ENCODE data around the gene FBXO47. TPM values are rescaled to one million over a fixed set of nuclear protein-coding genes. Genes with fewer than 3 reads are reported as not detected.

FBXO47 gene
- total RNA-seq, 3 donors from 2014 or later: not detected

GRCh38 chr17:38921756-38922411 is 45.3 kb downstream of the FBXO47 start:
- ATAC-seq (no peak), DNase-seq (no peak)
- Histone ChIP-seq H3K36me3 (ENCODE audit: low read depth) (peaks cover 4% of the 10 kb centered on the region), H3K4me3 (no peak overlapping the region), H3K9me3 (no peaks in the 10 kb centered on the region), H3K4me1 (ENCODE audit: low read depth) (peaks cover 5% of the 10 kb centered on the region)
- no peak for TF ChIP-seq CTCF (IDR thresholded peaks at IDR 0.05)
- intact Hi-C loops (cut with DNase I, micrococcal nuclease): no loop called here

- peaks cover 5% of the 10 kb centered on the region for H3K4me1 ChIP-seq (ENCODE audit: low read depth)
Measured at GRCh38 chr17:38920374-38921291, 46.6 kb downstream of the FBXO47 start.

DNA sequence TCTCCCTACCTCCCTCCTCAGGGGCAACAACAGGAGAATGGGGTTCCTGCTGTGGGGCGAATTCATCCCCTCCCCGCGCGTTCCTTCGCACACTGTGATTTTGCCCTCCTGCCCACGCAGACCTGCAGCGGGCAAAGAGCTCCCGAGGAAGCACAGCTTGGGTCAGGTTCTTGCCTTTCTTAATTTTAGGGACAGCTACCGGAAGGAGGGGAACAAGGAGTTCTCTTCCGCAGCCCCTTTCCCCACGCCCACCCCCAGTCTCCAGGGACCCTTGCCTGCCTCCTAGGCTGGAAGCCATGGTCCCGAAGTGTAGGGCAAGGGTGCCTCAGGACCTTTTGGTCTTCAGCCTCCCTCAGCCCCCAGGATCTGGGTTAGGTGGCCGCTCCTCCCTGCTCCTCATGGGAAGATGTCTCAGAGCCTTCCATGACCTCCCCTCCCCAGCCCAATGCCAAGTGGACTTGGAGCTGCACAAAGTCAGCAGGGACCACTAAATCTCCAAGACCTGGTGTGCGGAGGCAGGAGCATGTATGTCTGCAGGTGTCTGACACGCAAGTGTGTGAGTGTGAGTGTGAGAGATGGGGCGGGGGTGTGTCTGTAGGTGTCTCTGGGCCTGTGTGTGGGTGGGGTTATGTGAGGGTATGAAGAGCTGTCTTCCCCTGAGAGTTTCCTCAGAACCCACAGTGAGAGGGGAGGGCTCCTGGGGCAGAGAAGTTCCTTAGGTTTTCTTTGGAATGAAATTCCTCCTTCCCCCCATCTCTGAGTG is 47.7 kb downstream of the FBXO47 start:
- peaks cover 11% of the 10 kb centered on the region for H3K4me1 ChIP-seq (ENCODE audit: low read depth)
- peaks cover 14% of the 10 kb centered on the region for H3K36me3 ChIP-seq (ENCODE audit: low read depth)
- DNase-seq (no peak), ATAC-seq (no peak)
- H3K9me3 ChIP-seq: no peaks in the 10 kb centered on the region
- H3K4me3 ChIP-seq: no peak overlapping the region
- TF ChIP-seq CTCF (IDR thresholded peaks at IDR 0.05): no peak
- intact Hi-C loops (cut with DNase I, micrococcal nuclease): no loop called here

More at GRCh38 chr17:38920374-38921291, 46.6 kb downstream of the FBXO47 start:
- no peak for DNase-seq
- Histone ChIP-seq H3K36me3 (ENCODE audit: low read depth) (peaks cover 7% of the 10 kb centered on the region), H3K4me3 (no peak overlapping the region), H3K9me3 (no peaks in the 10 kb centered on the region)
- no peak for TF ChIP-seq CTCF (IDR thresholded peaks at IDR 0.05)
- ATAC-seq: no peak
- intact Hi-C loops (cut with DNase I, micrococcal nuclease): no loop called here

- no peak for ATAC-seq
- Histone ChIP-seq H3K4me1 (ENCODE audit: low read depth) (peaks cover 13% of the 10 kb centered on the region), H3K4me3 (no peak overlapping the region), H3K9me3 (no peaks in the 10 kb centered on the region), H3K36me3 (ENCODE audit: low read depth) (peaks cover 14% of the 10 kb centered on the region)
- intact Hi-C loops (cut with DNase I, micrococcal nuclease): no loop called here
- DNase-seq: peak in 1 of 3 donors; percentile 11
- no peak for TF ChIP-seq CTCF (IDR thresholded peaks at IDR 0.05)
Measured at GRCh38 chr17:38918916-38919315, 48.3 kb downstream of the FBXO47 start.

DNA sequence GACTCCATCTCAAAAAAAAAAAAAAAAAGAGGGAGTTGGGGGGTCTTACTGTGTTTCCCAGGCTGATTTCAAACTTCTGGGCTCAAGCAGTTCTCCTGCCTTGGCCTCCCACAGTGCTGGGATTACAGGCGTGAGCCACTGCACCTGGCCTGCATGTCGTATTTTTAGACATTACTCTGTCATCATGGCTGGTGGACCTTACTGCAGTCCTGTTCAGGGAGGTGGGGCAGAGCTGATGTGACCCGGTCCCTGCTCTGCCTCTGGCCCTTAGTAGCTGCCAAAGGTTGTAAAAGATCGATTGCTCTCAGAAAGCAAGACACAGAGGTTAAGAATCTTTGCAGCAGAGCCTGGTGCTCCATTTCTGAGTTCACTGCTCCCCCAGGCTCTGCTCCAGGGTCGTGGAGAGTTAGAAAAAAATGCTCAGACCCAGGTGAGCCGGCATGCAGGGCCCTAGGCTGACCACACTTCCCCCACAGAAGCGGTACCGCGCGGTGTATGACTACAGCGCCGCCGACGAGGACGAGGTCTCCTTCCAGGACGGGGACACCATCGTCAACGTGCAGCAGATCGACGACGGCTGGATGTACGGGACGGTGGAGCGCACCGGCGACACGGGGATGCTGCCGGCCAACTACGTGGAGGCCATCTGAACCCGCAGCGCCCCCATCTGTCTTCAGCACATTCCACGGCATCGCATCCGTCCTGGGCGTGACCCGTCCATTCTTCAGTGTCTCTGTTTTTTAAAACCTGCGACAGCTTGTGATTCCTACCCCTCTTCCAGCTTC is 48.9 kb downstream of the FBXO47 start:
- no peak for DNase-seq
- peaks cover 14% of the 10 kb centered on the region for H3K36me3 ChIP-seq (ENCODE audit: low read depth)
- H3K4me3 ChIP-seq: no peak overlapping the region
- H3K9me3 ChIP-seq: no peaks in the 10 kb centered on the region
- H3K4me1 ChIP-seq (ENCODE audit: low read depth): peaks cover 12% of the 10 kb centered on the region
- no peak for TF ChIP-seq CTCF (IDR thresholded peaks at IDR 0.05)
- intact Hi-C loops (cut with DNase I, micrococcal nuclease): no loop called here
- ATAC-seq: no peak

All from mucosa of descending colon (tissue), 3 donors.